Measurements from ENCODE around the gene ACVRL1. TPM values are rescaled to one million over a fixed set of nuclear protein-coding genes. Genes with fewer than 3 reads are reported as not detected.

The ACVRL1 gene
- total RNA-seq, 1 experiment from 2014 or later: 0.36 TPM

- Histone ChIP-seq H3K36me3 (ENCODE audit: control insufficient read depth, insufficient read depth, low read length) (no peaks in the 10 kb centered on the region), H3K9me3 (ENCODE audit: control insufficient read depth, insufficient read depth, low read depth, low read length) (no peaks in the 10 kb centered on the region), H3K27ac (ENCODE audit: low read length) (no peak overlapping the region), H3K4me1 (ENCODE audit: control insufficient read depth, insufficient read depth, low read length) (no peaks in the 10 kb centered on the region), H3K27me3 (ENCODE audit: control insufficient read depth, insufficient read depth, low read length) (no peaks in the 10 kb centered on the region), H3K4me3 (ENCODE audit: low read depth in 2 of 2, low read length in 2 of 2) (no peak overlapping the region)
- ChIA-PET POLR2A (no interaction called here), CTCF (no interaction called here)
- intact Hi-C loops (cut with micrococcal nuclease; ENCODE audit: unreplicated experiment) (no loop called here), in situ Hi-C loops (cut with HindIII; ENCODE audit: low pct_unique_long_range_greater_than_20kb, low sequenced_read_pairs) (no loop called here)
- BruUV-seq (replicated peaks): no TSS peak
- DNase-seq (ENCODE audit: low read depth, low spot score) (no peak), ATAC-seq (no peak)
- TF ChIP-seq TCF7L2 (IDR thresholded peaks at IDR 0.05; ENCODE audit: low read depth, low read length): no peak
- no peak for TF ChIP-seq CTCF (IDR thresholded peaks at IDR 0.05)
- no peak for TF ChIP-seq POLR2AphosphoS5 (IDR thresholded peaks at IDR 0.05; ENCODE audit: low read depth, low read length)
- no peak for TF ChIP-seq SIN3A (IDR thresholded peaks at IDR 0.05; ENCODE audit: borderline replicate concordance, insufficient read depth, low read depth, low read length)
- TF ChIP-seq REST (IDR thresholded peaks at IDR 0.05; ENCODE audit: insufficient read depth in 1 of 2, low read depth in 2 of 2, low read length in 1 of 2): no peak
Observed at GRCh38 chr12:51917041-51917590, 9.8 kb downstream of the ACVRL1 start.

GRCh38 chr12:51917746-51918453 lies 10.6 kb downstream of the ACVRL1 start:
- no peak for ATAC-seq
- intact Hi-C loops (cut with micrococcal nuclease; ENCODE audit: unreplicated experiment): no loop called here
- POLR2A ChIA-PET: no interaction called here

More at GRCh38 chr12:51917746-51918453, 10.6 kb downstream of the ACVRL1 start:
- Histone ChIP-seq H3K27me3 (ENCODE audit: control insufficient read depth, insufficient read depth, low read length) (no peaks in the 10 kb centered on the region), H3K9me3 (ENCODE audit: control insufficient read depth, insufficient read depth, low read depth, low read length) (no peaks in the 10 kb centered on the region), H3K4me1 (ENCODE audit: control insufficient read depth, insufficient read depth, low read length) (no peaks in the 10 kb centered on the region), H3K36me3 (ENCODE audit: control insufficient read depth, insufficient read depth, low read length) (no peaks in the 10 kb centered on the region), H3K4me3 (ENCODE audit: low read depth in 2 of 2, low read length in 2 of 2) (no peak overlapping the region), H3K27ac (ENCODE audit: low read length) (no peak overlapping the region)
- in situ Hi-C loops (cut with HindIII; ENCODE audit: low pct_unique_long_range_greater_than_20kb, low sequenced_read_pairs): no loop called here
- DNase-seq (ENCODE audit: low read depth, low spot score): no peak
- TF ChIP-seq TCF7L2 (IDR thresholded peaks at IDR 0.05; ENCODE audit: low read depth, low read length) (no peak), SIN3A (IDR thresholded peaks at IDR 0.05; ENCODE audit: borderline replicate concordance, insufficient read depth, low read depth, low read length) (no peak), CTCF (IDR thresholded peaks at IDR 0.05) (no peak), REST (IDR thresholded peaks at IDR 0.05; ENCODE audit: insufficient read depth in 1 of 2, low read depth in 2 of 2, low read length in 1 of 2) (no peak), POLR2AphosphoS5 (IDR thresholded peaks at IDR 0.05; ENCODE audit: low read depth, low read length) (no peak)
- CTCF ChIA-PET: no interaction called here
- no TSS peak for BruUV-seq (replicated peaks)

Measured in Panc1 (cell line).